ENCODE results near the gene CELA3B.
"Not testable (repeated sequence)": the region's sequence is repeated elsewhere in the genome, so short reads cannot be mapped to it uniquely, and the experiment has no call there.

The CELA3B gene

GRCh38 chr1:21976703-21977239, at the start of gene CELA3B:
Gene CELA3B, plus strand, starts transcription at chr1:21977022. Its CDS starts 18 bp downstream, at chr1:21977040.
- DNase-seq, result not testable (repeated sequence)

- DNase-seq, result no peak
These were observed 49.1 kb upstream of the CELA3B start for GRCh38 chr1:21927533-21928237.

- DNase-seq, result no peak
These were observed 46.7 kb upstream of the CELA3B start for GRCh38 chr1:21930080-21930571.

- DNase-seq, result no peak
These were observed 46.1 kb upstream of the CELA3B start for GRCh38 chr1:21930629-21931170.

- no peak for DNase-seq
These were observed 45.4 kb upstream of the CELA3B start for GRCh38 chr1:21931171-21932093.

- DNase-seq, result no peak
These were observed 44.7 kb upstream of the CELA3B start for GRCh38 chr1:21932127-21932526.

- DNase-seq, result no peak
These were observed 43.2 kb upstream of the CELA3B start for GRCh38 chr1:21933397-21934248.

GRCh38 chr1:21935393-21935804, 41.4 kb upstream of the CELA3B start:
- DNase-seq, result no peak

GRCh38 chr1:21935891-21936365, 40.9 kb upstream of the CELA3B start:
- no peak for DNase-seq

- DNase-seq, result no peak
These were observed 40.3 kb upstream of the CELA3B start for GRCh38 chr1:21936366-21937031.

GRCh38 chr1:21937034-21937371, 39.8 kb upstream of the CELA3B start, which contains the start of gene HSPG2:
Gene HSPG2, minus strand, starts transcription at chr1:21937310. Its CDS starts 93 bp downstream, at chr1:21937217.
- no peak for DNase-seq

- DNase-seq, result no peak
These were observed 39.3 kb upstream of the CELA3B start for GRCh38 chr1:21937372-21938121.

- no peak for DNase-seq
These were observed 37.9 kb upstream of the CELA3B start for GRCh38 chr1:21938732-21939538.

- no peak for DNase-seq
These were observed 37.0 kb upstream of the CELA3B start for GRCh38 chr1:21939650-21940374.

GRCh38 chr1:21940492-21940891, 36.3 kb upstream of the CELA3B start:
- no peak for DNase-seq

GRCh38 chr1:21941370-21941769, 35.5 kb upstream of the CELA3B start:
- DNase-seq, result no peak

GRCh38 chr1:21942464-21942863, 34.4 kb upstream of the CELA3B start:
- DNase-seq, result no peak

- not testable (repeated sequence) for DNase-seq
These were observed 33.7 kb upstream of the CELA3B start for GRCh38 chr1:21942959-21943640.

- DNase-seq, result no peak
These were observed 32.1 kb upstream of the CELA3B start for GRCh38 chr1:21944733-21945073.

All from NCI-H1436 treated with DMSO at 0.1 percent for 48 hours (cell line).